ENCODE results near the gene OR4M2.
"Not testable (repeated sequence)": the region's sequence is repeated elsewhere in the genome, so short reads cannot be mapped to it uniquely, and the experiment has no call there.

OR4M2 gene

GRCh38 chr15:22080227-22080626 lies at the start of gene OR4M2:
OR4M2 (plus strand) TSS chr15:22080527; CDS start chr15:22080625, 98 bp downstream.
- H3K27ac ChIP-seq; POLR2A ChIA-PET (ENCODE audit: low non-redundant PET); CTCF ChIA-PET; DNase-seq (ENCODE audit: low spot score): not testable (repeated sequence)

- CTCF ChIA-PET; DNase-seq (ENCODE audit: low spot score); POLR2A ChIA-PET (ENCODE audit: low non-redundant PET); H3K27ac ChIP-seq: not testable (repeated sequence)
Measured at GRCh38 chr15:22069267-22069666, 11.1 kb upstream of the OR4M2 start.

DNA sequence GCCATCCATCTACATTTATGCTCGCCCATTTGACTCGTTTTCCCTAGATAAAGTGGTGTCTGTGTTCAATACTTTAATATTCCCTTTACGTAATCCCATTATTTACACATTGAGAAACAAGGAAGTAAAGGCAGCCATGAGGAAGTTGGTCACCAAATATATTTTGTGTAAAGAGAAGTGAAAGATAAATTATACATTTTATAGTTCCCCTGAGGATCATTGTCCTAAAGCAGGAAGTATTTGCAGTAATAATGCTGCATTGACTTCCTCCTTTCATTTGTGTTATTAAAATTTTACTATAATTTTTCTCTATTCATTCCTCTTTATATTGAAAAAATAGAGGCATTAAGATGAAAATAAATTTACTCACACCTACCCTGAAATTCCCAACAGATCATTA lies 1.1 kb downstream of the OR4M2 start:
- CTCF ChIA-PET; POLR2A ChIA-PET (ENCODE audit: low non-redundant PET); DNase-seq (ENCODE audit: low spot score); H3K27ac ChIP-seq: not testable (repeated sequence)

DNA sequence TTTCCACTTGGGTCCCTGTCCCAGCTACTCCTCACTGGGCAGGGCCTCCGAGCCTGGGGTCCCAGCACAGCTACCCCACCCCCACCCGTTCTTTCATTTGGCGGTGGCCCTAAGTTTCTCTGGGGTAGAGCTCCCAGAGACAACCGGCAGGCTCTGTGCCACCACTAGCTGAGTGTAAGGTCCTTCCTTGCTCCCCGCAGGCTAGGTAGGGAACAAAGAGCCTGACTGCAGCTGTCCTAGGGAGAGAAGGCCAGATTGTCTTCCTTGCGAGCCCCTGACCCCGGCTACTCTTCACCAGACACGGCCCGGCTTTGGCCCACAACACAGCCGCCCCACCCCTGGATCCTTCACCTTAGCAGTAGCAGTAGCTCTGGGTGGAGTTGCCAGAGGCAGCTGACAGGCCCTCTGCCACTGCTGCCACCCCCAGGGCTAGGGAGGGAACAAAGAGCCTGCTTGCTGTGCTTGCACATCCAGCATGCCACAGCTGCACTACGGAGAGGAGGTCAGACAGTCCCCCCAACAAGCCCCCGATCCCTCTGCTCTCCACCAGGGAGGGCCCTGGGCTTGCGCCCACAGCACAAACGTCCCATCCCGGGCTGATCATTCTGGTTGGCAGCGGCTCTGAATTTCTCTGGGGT lies 18.4 kb downstream of the OR4M2 start:
- POLR2A ChIA-PET (ENCODE audit: low non-redundant PET); DNase-seq (ENCODE audit: low spot score); H3K27ac ChIP-seq; CTCF ChIA-PET: not testable (repeated sequence)

DNA sequence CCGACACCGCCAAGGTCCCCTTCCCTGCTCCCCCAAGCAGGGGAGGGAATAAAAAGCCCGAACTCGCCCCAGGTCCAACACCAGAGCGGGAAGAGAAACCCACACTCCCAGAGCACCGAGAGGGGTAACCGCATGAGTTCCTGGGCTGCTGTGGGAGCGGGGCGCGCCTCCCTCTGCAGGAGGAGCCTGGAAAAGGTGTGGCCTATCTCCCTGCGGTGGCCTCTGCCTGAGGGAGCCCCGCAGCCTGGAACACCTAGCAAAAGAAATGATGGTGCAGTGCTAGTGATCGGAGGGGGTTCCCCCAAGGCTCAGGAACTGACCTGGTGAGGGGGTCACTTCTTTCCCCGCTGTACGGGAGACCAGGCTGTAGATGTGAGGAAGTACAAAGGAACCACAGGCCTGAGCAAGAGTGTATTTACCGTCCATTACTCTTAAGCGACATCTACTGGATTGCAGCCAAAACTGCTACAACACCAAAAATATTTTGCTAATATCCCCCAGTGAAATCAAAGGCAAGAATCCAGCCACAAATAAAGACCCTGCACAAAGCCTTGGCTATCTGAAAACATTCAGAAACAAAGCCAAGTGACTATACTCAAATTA lies 19.1 kb downstream of the OR4M2 start:
- H3K27ac ChIP-seq; CTCF ChIA-PET; DNase-seq (ENCODE audit: low spot score); POLR2A ChIA-PET (ENCODE audit: low non-redundant PET): not testable (repeated sequence)

DNA sequence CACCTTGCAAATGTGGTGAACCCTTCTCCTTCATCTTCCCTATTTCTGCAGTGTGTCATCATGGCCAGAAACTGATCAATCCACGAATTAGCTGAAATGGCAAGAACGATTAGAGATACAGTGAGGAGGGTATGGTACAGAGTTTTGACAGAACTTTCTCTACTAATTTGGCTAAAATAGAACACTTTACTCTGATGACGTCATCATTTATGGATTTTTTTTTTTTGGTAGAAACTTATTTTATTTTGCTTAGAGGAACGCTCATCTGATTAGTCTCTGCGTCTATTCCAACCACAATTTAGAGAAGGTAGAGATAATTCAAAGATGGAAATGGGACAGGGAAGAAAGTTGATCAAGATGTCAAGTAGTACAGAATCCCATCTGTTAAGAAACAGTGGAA lies 41.7 kb downstream of the OR4M2 start:
- H3K27ac ChIP-seq; CTCF ChIA-PET; DNase-seq (ENCODE audit: low spot score); POLR2A ChIA-PET (ENCODE audit: low non-redundant PET): not testable (repeated sequence)
